Neural progenitor cell (in vitro differentiated cells): ENCODE data around the gene GSAP. TPM values are rescaled to one million over a fixed set of nuclear protein-coding genes. Genes with fewer than 3 reads are reported as not detected.

ENCODE experiments used
- DNase-seq: peaks from one replicate; pipeline ENCODE4 v3.0.0-alpha.2; 2016; ENCODE audit warnings: low spot score
- H2AFZ ChIP-seq: fragments of 200-600 bp; sonication (generic); replicated peaks from 2 replicates; pipeline ENCODE4 v1.6.1; 2016; ENCODE audit warnings: antibody characterized with exemption
- H3F3A ChIP-seq: fragments of 200-600 bp; sonication (generic); 2 replicates; pipeline ENCODE4 v1.6.1; 2016; ENCODE audit warnings: antibody characterized with exemption, low read depth
- H3K27ac ChIP-seq: fragments of 200-600 bp; sonication (generic); 2 replicates; pipeline ENCODE4 v1.5.1; 2016; ENCODE audit warnings: mild to moderate bottlenecking
- H3K27me3 ChIP-seq: fragments of 200-600 bp; sonication (generic); 2 replicates; pipeline ENCODE4 v1.6.1; 2016; ENCODE audit warnings: mild to moderate bottlenecking, moderate library complexity
- H3K36me3 ChIP-seq: fragments of 200-600 bp; sonication (generic); 2 replicates; pipeline ENCODE4 v1.5.1; 2016
- H3K4me1 ChIP-seq: fragments of 200-600 bp; sonication (generic); 2 replicates; pipeline ENCODE4 v1.6.1; 2016; ENCODE audit warnings: mixed run types
- H3K4me2 ChIP-seq: fragments of 200-600 bp; sonication (generic); 2 replicates; pipeline ENCODE4 v1.6.1; 2016
- H3K4me3 ChIP-seq: fragments of 200-600 bp; sonication (generic); 2 replicates; pipeline ENCODE4 v1.5.1; 2016
- H3K79me2 ChIP-seq: fragments of 200-600 bp; sonication (generic); 2 replicates; pipeline ENCODE4 v1.6.1; 2016; ENCODE audit warnings: low read depth
- H3K9ac ChIP-seq: fragments of 200-600 bp; sonication (generic); 2 replicates; pipeline ENCODE4 v1.6.1; 2016
- H3K9me3 ChIP-seq: fragments of 200-600 bp; sonication (generic); 2 replicates; pipeline ENCODE4 v1.5.1; 2016; ENCODE audit warnings: low read depth
- H4K20me1 ChIP-seq: fragments of 200-600 bp; sonication (generic); 2 replicates; pipeline ENCODE4 v1.6.1; 2016; ENCODE audit warnings: low read depth
- H3K27ac Mint-ChIP-seq: 3 replicates; pipeline ENCODE4 v1.8.0; 2021; ENCODE audit warnings: mixed read lengths
- H3K27me3 Mint-ChIP-seq: 2 replicates; pipeline ENCODE4 v1.8.0; 2022; ENCODE audit warnings: low read depth, mild to moderate bottlenecking, inconsistent platforms, moderate library complexity, mixed read lengths; ENCODE audit not compliant: insufficient read depth
- H3K36me3 Mint-ChIP-seq: 3 replicates; pipeline ENCODE4 v1.8.0; 2021; ENCODE audit warnings: mixed read lengths
- H3K4me1 Mint-ChIP-seq: 3 replicates; pipeline ENCODE4 v1.8.0; 2021; ENCODE audit warnings: mixed read lengths
- H3K4me3 Mint-ChIP-seq: 3 replicates; pipeline ENCODE4 v1.8.0; 2021; ENCODE audit warnings: mild to moderate bottlenecking, moderate library complexity, mixed read lengths
- H3K9me3 Mint-ChIP-seq: 3 replicates; pipeline ENCODE4 v1.8.0; 2020; ENCODE audit warnings: mixed read lengths
- EZH2 ChIP-seq: fragments of 200-600 bp; sonication (generic); IDR thresholded peaks from 2 replicates; pipeline ENCODE4 v1.6.1; 2017; ENCODE audit warnings: antibody characterized with exemption, mild to moderate bottlenecking, moderate library complexity
- EZH2phosphoT487 ChIP-seq: fragments of 200-600 bp; sonication (generic); IDR thresholded peaks from 2 replicates; pipeline ENCODE4 v1.6.1; 2017; ENCODE audit warnings: antibody characterized with exemption
- total RNA-seq: library from RNA; depleted of rRNA; stranded (reverse); fragments of >200 nt; gene quantifications from 2 replicates; pipeline ENCODE4 v1.2.3, GENCODE V29; 2015; ENCODE audit warnings: low replicate concordance
- TF ChIP-seq, protein P1 (sequence below): fragments of 200-600 bp; sonication (generic); IDR thresholded peaks from 2 replicates; pipeline ENCODE4 v1.5.1; 2017; ENCODE audit warnings: antibody characterized with exemption, mild to moderate bottlenecking

GSAP gene
- total RNA-seq, 1 donor from 2014 or later = 2.6 TPM

DNA sequence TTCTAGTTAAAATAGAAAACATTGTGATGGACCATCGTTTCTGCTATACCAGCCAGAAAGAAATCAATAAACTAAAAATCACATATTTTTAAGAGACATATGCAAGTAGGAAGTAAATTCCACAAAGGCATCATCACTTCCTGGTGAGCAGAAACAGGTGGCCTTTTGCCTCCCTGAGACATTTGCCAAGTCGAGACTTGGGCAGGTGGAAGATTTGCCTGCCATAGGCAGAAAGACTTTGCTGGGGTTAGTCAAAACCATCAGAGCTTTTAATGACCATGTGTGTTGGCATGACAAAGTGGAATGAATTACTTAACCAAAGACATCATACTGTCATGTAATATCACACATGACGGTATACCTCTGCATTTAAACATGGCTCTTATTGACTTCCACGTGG is 150.5 kb downstream of the GSAP start:
- no peak overlapping the region for H3K4me2 ChIP-seq
- H3K4me3 ChIP-seq = no peak overlapping the region
- no peaks in the 10 kb centered on the region for H3K79me2 ChIP-seq
- no peak for DNase-seq
- no peaks in the 10 kb centered on the region for H3K9me3 ChIP-seq
- H3K9ac ChIP-seq = no peak overlapping the region
- H3K4me3 Mint-ChIP-seq = no peak overlapping the region
- no peaks in the 10 kb centered on the region for H3K27me3 Mint-ChIP-seq
- TF ChIP-seq EZH2 (no peak), EZH2phosphoT487 (no peak)
- TF ChIP-seq, protein P1, sequence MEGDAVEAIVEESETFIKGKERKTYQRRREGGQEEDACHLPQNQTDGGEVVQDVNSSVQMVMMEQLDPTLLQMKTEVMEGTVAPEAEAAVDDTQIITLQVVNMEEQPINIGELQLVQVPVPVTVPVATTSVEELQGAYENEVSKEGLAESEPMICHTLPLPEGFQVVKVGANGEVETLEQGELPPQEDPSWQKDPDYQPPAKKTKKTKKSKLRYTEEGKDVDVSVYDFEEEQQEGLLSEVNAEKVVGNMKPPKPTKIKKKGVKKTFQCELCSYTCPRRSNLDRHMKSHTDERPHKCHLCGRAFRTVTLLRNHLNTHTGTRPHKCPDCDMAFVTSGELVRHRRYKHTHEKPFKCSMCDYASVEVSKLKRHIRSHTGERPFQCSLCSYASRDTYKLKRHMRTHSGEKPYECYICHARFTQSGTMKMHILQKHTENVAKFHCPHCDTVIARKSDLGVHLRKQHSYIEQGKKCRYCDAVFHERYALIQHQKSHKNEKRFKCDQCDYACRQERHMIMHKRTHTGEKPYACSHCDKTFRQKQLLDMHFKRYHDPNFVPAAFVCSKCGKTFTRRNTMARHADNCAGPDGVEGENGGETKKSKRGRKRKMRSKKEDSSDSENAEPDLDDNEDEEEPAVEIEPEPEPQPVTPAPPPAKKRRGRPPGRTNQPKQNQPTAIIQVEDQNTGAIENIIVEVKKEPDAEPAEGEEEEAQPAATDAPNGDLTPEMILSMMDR = no peak
- H3F3A ChIP-seq = no peaks in the 10 kb centered on the region
- H3K27me3 ChIP-seq = no peaks in the 10 kb centered on the region
- no peak overlapping the region for H3K27ac ChIP-seq
- no peak overlapping the region for H2AFZ ChIP-seq
- H3K36me3 ChIP-seq = no peaks in the 10 kb centered on the region
- H3K4me1 ChIP-seq = no peaks in the 10 kb centered on the region
- no peak overlapping the region for H3K27ac Mint-ChIP-seq
- no peaks in the 10 kb centered on the region for H3K36me3 Mint-ChIP-seq
- H3K4me1 Mint-ChIP-seq = no peaks in the 10 kb centered on the region
- no peaks in the 10 kb centered on the region for H3K9me3 Mint-ChIP-seq
- no peaks in the 10 kb centered on the region for H4K20me1 ChIP-seq

DNA sequence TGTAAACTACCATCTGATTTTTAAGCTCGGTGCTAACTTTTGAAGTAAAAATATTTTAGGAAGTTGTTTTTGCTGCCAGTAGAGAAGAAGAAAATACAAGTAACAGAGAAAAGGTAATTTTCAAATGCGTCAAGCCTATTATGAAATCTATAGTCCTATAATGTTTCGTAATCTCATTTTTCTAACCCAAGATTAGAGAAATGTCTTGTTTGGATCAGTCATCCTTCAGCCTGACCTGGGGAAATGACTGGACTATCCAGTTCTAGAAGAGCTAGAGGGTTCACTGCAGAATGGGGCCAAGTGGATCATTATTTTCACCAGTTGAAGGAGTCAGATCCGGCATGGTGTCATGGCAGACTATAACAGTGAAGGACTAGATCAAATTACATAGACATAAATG is 153.8 kb downstream of the GSAP start:
- Mint-ChIP-seq H3K4me3 (no peak overlapping the region), H3K27me3 (no peaks in the 10 kb centered on the region), H3K27ac (no peak overlapping the region), H3K36me3 (no peaks in the 10 kb centered on the region), H3K4me1 (no peaks in the 10 kb centered on the region), H3K9me3 (no peaks in the 10 kb centered on the region)
- Histone ChIP-seq H3K36me3 (no peaks in the 10 kb centered on the region), H3K27ac (no peak overlapping the region), H3K27me3 (no peaks in the 10 kb centered on the region), H3K4me3 (no peak overlapping the region), H3K9me3 (no peaks in the 10 kb centered on the region), H2AFZ (no peak overlapping the region), H4K20me1 (no peaks in the 10 kb centered on the region), H3K4me1 (no peaks in the 10 kb centered on the region), H3K79me2 (no peaks in the 10 kb centered on the region), H3F3A (no peaks in the 10 kb centered on the region), H3K4me2 (no peak overlapping the region), H3K9ac (no peak overlapping the region)
- TF ChIP-seq EZH2 = no peak
- TF ChIP-seq, protein P1 = no peak
- no peak for DNase-seq

Other genes starting within 250 kb of the GSAP start
- gene FGL2, start 216.5 kb downstream of the GSAP start, total RNA-seq = not detected in 2 replicates
- gene PTPN12, start 120.9 kb upstream of the GSAP start, total RNA-seq = 46.3 and 86.6 TPM in 2 replicates